Activated T-cell treated with anti-CD3 and anti-CD28 coated beads for 1 hour (primary cell): ENCODE measurements around the gene FAM210B.
A peak's percentile ranks its signal among the peaks of the same experiment; 100 is the strongest.
"Not testable (repeated sequence)": the region's sequence is repeated elsewhere in the genome, so short reads cannot be mapped to it uniquely, and the experiment has no call there.

ENCODE experiments used
- DNase-seq: peaks from one replicate; pipeline ENCODE4 v3.0.0-alpha.2; 2020; ENCODE audit warnings: low read depth

The FAM210B gene, protein sequence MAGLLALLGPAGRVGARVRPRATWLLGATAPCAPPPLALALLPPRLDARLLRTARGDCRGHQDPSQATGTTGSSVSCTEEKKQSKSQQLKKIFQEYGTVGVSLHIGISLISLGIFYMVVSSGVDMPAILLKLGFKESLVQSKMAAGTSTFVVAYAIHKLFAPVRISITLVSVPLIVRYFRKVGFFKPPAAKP

DNA sequence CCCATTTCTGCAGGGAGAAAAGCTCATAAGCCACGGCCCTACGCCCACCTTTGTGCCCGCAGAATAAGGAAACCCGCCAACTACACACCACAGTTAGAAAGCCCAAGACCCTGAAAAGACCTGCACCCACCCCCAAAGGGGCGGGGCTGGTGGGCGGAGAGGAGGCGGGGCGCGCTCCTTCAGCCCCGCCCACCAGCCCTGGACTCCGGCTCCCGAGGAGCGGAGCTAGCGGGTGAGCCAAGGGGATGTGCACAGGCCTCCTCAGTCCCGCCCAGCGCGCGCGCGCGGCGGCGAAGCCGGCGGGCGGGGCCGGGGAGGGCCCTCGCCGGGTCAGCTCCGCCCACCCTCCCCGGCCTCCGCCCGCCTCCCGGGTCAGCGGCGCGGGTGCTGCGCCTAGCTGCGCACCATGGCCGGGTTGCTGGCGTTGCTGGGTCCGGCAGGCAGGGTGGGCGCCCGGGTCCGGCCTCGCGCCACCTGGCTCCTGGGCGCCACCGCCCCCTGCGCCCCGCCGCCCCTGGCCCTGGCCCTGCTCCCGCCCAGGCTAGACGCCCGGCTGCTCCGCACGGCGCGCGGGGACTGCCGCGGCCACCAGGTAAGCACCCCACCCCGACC is at the start of gene FAM210B:
Gene FAM210B, plus strand, starts transcription at position 375 of the 612 bp plus-strand sequence. Its CDS starts 32 bp downstream, at position 407.
- peak; percentile 71 for DNase-seq

DNA sequence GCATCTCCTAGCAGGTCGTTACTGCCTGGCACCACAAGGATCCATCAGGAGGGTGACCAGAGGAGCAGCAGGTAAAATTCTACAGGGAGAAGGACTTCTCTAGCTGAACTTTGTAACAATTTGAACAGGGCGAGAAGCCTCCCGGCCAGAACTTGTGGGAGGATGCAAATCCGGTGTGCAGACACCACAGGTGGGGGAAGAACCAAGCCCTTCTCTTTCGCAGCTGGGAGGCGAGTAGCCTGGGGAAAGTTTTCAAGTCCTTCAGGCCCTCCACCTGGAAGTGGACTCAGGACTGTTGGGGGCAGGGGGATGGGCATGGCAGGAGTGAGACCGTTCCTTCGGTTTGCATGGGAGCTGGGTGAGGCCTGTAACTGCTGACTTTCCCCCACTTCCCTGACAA is 42.7 kb upstream of the FAM210B start:
- DNase-seq: no peak

DNA sequence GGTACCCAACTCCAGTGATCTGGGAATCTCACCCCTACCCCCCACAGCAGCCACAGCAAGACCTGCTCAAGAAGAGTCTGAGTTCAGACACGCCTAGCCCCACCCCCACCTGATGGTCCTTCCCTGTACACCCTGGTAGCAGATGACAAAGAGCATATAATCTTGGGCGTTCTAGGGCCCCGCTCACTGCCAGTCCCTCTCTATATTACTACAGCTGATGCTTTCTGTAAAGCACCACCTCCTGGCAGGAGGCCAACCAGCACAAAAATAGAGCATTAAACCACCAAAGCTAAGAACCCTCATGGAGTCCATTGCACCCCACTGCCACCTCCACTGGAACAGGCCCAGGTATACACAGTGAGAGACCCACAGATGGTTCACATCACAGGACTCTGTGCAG is 42.3 kb upstream of the FAM210B start:
- no peak for DNase-seq

DNA sequence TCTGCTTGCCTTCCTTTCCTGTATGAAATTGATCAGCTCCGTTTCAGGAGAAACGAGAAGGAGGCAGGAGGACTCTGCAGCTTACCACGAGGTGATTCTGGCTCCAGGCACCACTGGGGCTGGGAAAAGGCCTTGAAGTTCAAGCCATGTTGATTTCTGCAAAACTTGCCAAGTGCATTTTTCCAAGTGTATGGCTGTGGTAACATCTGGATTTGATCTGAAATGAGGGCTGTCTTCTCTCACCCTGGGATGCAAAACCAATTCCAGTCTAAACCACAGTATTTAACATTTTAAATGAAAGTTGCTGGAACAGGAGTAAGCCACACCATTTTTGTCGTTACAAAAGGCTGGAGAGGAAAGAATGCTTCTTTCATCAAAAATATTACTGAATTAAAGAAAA is 36.1 kb upstream of the FAM210B start:
- DNase-seq: no peak

DNA sequence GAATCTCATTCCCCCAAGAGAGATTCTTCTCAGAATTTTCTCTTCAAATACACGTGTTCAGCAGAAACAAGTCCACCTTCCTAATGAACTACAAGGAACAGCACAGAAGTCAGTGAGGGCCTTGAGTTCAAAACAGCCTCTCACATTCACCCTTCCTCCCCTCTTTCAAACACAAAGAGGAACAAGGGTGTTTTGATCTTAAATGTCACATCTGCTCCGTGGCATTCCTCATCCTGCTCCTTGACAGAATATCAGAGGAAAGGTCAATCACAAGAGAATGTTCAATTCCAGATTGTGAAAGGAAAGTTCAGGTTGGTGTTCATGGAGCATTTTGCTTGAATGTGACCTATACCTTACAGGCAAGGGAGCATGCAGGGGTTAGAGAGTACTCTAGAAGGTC is 35.6 kb upstream of the FAM210B start:
- no peak for DNase-seq

DNA sequence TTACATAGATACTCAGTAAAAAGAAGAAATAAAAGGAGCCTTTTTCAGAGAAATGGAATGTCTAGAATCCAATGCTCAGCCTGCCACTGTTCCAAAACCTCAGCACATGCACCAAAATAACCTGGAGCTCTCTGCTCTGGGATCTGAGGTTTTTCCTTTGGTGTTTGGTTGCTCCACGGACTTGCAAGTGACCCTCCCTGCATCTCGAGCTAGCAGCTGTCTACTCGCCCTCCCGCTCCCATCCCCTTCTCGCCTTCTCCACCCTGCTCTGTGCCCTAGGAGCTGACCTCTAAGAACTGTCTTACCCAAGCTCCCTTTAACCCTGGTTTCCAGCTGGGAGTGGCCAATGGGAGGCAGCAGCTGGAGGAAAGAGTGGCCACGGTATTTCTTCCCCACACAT is 35.1 kb upstream of the FAM210B start:
- no peak for DNase-seq

DNA sequence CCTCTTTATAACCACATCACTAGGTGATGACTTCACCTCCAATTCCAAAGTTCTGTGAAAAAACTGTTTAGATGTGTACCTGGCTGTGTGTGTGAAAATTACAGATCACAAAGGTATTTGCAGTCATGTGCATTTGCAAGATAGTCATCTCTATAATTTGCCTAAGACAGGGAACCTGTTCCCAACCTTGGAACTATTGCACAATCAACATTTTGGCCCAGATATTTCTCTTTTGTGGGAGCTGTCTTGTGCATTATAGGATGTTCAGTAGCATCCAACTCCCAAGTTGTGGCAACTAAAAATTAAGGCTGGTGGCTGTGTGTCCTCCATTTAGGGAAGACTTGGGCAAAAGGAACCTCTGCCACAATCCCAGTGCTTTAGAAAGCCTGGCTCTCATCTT is 34.0 kb upstream of the FAM210B start:
- no peak for DNase-seq

DNA sequence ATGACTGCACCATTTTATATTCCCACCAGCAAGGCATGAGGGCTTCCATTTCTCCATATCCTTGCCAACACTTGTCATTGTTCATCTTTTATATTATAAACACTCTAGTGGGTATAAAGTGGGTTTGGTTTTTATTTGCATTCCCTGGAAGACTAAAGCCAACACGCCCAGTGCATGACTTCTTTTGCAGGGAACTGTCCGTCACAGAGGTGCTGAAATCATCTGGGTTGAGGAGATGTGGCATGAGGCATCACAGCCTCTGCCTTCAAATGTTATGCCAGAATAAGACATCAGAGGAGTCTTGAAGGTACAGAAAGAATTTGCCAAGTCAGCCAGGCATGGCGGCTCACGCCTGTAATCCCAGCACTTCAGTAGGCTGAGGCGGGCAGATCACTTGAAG is 29.9 kb upstream of the FAM210B start:
- DNase-seq: no peak

DNA sequence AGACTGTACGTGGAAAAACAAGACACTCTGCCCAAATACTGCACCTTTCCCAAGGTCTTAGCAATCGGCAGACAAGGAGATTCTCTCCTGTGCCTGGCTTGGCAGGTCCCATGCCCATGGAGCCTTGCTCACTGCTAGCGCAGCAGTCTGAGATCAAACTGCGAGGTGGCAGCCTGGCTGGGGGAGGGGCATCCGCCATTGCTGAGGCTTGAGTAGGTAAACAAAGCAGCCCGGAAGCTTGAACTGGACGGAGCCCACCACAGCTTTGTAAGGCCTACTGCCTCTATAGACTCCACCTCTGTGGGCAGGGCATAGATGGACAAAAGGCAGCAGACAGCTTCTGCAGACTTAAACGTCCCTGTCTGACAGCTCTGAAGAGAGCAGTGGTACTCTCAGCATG is 22.1 kb upstream of the FAM210B start:
- not testable (repeated sequence) for DNase-seq

DNA sequence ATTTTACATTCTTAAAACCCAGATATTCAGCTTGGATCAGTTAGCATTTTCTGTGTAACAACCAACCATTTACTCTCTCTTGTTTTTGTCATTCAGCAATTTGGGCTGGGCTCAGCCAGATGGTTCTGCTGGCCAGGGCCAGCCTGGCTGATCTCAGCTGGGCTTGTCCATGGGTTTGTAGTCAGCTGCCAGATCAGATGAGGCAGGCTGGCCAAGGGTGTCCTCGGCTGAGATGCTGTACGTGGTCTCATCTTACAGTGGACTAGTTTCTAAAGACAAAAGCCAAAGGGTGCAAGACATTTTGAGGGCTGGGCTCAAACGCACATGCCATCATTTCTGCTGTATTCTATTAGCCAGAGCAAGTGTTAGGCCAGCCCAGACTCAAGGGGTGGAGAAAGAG is 16.0 kb upstream of the FAM210B start:
- no peak for DNase-seq

DNA sequence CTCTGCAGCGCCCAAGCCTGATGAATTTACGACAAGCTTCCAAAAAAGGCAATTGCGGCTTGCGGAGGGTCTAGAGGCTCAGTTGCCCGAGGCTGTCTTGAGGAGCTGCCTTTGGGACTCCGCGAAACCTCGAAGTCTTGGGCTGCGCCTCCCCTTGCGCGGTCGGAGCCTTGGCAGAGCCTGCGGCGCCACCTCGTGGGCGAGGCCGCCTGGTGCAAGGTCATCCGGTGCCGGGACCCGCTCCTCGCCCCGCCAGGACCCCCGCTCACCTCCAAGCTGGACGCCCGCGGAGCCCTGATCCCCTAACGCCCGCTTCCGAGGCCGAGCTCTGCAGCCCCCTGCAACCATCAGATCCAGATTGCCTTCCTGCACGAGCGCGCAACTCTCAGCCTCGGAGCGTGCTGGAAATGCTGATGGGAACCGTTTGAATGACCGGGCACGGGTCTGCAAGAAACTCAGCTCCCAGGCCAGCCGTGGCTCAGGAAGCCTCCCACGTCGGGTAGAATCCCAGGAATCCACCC is 14.9 kb upstream of the FAM210B start:
- DNase-seq: peak; percentile 8

DNA sequence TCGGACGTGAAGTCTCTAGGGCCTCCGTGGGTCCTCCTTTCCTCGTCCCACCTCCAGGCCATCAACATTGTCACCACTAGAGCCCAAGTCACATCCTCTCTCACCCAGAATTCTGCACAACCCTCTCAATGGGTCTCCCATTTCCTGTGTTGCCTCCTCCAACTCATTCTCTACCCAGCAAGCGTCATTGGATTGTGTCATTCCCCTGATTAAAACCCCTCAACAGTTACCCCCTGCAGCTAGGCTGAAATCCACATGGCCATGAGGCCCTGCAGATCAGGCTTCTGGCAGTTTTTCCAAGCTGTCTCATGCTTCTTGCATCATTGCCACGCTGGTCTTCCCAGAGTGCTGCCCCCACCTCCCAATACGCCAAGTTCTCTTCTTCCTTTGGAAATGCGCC is 12.9 kb upstream of the FAM210B start:
- no peak for DNase-seq

DNA sequence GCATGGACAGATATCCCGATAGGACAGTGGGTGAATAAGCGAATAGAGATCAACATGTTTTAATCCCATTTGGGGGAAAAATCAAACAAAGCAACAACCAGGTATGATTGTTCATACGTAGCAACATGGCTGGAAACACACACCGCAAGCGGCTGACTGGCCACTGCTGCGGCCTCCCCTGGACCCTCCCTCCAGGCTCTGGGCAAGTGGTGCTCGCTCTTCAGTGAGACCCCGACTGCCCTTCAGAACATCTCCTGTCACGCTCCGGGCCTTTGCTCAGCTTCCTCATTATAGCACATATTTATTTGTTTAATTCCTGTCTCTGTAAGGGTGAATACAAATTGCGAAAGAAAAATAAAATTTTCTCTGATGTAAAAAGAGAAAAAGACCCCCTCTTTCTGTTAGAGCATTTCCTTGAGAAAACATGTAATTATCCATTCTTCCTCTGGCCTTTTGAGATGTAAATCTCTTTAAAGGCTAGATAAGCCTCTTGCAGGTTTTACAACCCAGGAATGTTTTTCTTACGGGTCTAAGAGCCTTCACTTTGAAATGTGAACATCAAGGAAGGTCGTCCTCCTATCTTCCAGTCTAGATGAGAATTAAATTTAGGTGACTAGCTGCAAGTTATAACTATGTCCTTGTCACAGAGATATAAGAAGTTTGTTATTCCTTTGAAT is 11.0 kb upstream of the FAM210B start:
- no peak for DNase-seq

DNA sequence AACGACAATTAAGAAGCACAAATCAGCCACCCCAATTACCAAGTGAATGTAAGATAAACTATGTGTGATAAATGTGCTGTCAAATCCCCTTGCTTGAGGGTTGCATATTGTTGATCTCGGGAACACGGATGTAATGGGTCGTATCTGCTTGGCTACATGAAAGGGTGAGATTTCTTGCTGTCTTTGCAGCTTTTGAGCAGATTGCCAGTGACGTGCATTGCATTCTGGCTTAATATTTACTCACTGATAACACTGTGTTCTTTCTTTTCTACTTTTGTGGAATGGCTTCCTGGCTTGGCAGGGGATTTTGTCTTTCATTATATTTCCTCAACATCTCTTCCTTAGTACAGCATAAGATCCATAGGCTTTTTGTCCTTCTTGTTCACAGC is 10.5 kb upstream of the FAM210B start:
- no peak for DNase-seq

DNA sequence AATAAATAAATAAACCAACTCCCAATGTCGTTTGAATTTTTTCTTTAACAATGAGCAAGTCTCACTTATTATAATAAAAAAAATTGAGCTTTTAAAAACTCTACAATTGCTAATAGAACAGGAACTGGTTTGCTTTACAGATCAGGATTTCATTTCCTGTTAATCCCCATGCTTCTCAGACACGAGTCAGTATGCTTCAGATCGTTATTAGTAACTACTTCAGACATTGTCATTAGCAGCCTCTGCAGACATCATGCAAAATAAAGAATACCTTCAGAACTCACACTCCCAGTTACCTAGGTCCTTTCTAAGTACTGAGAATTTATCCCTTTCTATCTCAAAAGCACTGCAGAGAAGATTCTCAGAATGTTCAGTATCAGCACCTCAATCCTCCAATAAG is 10.0 kb upstream of the FAM210B start:
- DNase-seq: no peak

DNA sequence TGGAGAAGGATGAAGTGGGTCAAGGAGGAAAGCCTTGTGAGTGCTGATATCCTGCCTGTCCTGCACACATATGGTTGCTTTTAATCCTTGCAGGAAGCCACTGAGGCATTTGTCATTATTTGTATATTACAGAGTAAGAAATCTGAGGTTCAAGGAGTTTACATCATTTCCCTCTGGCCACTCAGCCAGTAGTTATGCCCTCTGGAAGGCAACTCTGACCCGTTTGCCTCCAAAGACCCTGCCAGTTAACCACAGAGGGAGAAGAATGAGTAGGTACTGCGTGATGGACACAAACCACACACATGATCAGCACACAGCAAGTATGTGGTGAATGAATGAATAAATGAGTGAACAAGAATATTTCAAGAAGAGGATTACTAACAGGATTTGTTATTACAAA is 7.9 kb upstream of the FAM210B start:
- no peak for DNase-seq

DNA sequence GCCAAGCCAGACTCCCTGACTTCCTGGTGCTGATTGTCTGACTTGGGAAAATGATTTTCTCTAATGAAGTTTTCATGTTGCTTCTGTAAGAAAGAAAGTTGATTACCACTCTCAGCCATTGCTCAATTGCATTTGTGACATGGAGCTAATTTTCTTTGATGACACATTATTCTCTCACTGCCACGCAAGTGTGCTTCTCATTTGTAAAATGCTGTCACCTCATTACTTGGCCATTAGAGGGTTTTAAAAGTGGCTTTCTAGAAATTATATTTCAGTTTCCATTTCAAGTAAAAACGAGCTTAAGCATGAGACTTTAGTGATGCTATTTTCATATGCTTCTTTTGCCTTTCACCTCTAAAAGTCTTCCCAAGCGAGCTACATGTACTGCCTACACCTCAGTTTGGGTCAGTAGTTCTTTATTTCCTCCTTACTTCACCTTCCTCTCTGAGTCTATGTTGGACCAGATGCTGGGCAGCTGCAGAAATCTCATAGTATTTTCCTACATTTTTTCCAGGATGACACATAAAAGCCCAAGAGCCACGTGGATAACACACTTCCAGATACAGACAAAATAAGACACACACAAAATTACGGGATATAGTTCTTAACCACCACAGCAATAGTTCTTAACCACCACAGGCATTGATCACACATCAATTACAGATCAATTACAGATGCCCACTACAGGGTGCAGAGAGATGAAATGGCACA is 6.3 kb upstream of the FAM210B start:
- DNase-seq: no peak

DNA sequence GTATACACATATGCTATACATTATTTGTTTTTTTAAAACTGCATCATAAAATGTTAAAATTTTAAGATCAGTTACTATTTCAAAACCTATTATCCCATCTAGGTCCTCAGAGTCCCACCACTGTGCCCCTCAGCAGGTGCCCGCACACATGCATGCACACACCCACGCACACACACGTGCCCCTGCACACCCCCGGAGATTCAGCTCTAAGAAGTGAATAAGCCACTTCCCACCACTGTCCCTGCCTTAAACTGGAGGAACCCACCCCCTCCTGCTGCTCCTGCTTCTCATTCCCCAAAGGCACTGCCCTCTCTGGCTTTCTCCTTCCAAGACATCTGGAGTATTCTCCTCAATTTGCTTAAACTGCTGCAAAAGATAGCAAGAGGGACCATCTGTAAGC is 5.4 kb upstream of the FAM210B start:
- no peak for DNase-seq

DNA sequence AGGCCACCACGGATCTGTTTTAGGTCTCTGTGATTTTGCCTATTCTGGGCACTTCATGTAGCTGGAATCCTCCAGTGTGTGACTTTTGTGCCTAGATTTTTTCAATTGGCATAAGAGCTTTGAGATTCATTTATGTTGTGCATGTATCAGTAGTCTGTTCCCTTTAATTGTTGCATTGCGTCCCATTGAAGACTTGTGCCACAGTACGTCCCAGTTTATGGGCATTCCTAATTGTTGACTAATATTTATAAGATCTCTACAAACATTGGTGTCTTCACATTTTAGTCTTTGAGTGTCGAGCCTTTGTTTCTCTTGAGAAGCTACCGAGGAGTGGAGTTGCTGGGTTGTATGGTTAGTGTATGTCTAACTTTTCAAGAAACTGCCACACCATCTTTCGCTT is 704 bp upstream of the FAM210B start:
- DNase-seq: no peak

DNA sequence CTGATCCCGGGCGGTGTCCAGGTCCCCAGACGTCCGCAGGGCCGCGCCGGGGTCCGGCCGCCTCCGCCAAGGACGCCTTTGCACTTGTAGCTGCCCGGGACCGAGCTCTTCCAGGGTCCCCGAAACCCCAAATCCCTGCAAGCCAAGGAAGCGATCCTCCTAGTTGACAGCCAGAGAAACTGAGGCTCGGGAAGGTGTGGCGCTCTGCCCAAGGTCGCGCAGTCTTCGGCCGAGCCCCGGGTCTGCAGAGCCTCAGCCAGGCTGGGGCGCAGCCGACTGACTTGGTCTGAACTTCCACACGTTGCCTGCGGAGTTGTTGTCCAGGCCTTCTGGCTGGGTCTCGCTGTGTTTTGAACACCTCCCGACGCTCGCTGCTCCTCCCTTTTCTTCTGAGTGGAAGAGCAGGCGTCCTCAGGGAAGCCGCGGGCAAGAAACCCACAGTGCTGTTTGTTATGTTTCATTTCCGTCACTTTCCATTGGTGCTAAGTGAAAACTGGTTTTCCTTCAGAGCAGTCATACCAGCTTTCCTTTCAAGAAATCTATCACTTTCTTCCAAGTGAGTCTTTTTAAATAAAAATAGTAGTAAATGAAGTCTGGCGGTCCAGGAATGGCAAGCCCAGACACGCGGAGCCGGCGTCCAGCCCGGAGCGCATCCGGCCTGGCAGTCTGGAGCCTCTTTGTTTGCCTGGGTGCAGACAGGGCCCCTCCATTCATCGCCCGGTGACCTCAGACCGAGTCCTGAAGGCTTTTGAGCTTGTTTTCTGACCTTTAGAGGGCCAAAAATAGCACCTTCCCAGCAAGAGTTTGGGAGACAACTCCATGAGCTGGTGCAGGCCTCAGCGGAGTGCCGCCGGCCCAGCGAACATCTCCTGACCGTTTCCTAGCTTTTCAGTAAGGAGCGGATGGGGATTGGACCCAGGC is 698 bp downstream of the FAM210B start:
- peak; percentile 7 for DNase-seq

DNA sequence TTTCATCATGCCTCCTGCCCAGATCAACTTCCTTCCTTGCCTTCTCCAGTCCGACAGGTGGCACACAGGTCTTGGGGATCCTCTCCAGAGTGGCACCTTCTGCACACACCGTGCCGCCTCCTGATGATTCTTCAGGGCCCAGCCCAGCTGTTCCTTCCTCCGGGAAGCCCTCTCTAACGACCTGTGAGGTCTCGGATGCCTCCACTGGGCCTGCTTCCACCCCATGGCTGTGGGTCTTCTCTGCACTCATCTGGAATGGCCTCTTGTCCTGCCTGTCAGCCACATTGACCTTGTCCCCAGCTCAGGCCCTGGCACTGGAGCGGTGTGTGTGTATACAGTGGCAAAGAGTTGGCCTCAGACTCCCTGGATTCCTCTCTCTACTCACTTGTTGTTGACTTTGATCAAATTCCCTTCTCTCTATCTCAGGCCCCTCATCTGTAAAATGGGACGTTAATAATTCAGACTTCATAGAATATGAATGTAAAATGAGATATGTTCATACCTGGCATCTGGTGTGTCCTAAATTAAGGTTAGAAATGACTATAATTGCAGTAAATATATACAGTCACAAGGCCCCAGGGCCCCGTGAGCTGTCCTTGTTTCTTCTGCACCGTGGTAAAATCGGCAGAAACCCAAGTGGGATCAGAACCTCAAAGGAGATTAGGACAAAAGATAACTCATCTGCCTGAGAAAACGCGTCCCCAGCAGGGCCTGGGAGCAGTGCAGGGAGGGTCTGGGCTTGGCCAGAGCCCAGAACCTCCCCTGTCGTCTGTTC is 1.5 kb downstream of the FAM210B start:
- DNase-seq: no peak
